ENCODE data around the gene KLHL40.
A peak's percentile ranks its signal among the peaks of the same experiment; 100 is the strongest.

The KLHL40 gene

DNA sequence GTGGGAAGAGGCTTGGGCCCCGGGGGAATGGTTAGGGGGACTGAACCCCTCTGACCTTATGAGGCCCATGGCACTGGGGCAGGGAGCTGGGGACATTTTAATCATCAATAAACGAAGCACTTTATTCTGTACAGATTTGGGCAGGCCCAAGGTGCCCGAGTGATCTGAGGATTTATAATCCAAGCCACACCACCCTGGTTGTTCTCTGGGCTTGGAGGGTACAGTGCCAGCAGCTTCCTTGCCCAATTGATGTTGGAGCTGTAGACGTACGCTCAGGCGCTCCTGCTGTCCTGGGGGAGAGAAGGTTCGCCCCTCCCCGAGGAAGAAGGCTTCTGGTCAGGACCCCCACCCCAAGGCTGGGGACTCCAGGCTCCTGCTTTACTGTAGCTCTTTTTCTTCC lies 19.3 kb upstream of the KLHL40 start:
- TF ChIP-seq, protein P1, sequence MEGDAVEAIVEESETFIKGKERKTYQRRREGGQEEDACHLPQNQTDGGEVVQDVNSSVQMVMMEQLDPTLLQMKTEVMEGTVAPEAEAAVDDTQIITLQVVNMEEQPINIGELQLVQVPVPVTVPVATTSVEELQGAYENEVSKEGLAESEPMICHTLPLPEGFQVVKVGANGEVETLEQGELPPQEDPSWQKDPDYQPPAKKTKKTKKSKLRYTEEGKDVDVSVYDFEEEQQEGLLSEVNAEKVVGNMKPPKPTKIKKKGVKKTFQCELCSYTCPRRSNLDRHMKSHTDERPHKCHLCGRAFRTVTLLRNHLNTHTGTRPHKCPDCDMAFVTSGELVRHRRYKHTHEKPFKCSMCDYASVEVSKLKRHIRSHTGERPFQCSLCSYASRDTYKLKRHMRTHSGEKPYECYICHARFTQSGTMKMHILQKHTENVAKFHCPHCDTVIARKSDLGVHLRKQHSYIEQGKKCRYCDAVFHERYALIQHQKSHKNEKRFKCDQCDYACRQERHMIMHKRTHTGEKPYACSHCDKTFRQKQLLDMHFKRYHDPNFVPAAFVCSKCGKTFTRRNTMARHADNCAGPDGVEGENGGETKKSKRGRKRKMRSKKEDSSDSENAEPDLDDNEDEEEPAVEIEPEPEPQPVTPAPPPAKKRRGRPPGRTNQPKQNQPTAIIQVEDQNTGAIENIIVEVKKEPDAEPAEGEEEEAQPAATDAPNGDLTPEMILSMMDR (IDR thresholded peaks at IDR 0.05) = no peak
- peak overlapping the region; percentile 78 to 81 for H3K27ac ChIP-seq
- DNase-seq (ENCODE audit: low spot score) = no peak
- no peak overlapping the region for H3K4me3 ChIP-seq

DNA sequence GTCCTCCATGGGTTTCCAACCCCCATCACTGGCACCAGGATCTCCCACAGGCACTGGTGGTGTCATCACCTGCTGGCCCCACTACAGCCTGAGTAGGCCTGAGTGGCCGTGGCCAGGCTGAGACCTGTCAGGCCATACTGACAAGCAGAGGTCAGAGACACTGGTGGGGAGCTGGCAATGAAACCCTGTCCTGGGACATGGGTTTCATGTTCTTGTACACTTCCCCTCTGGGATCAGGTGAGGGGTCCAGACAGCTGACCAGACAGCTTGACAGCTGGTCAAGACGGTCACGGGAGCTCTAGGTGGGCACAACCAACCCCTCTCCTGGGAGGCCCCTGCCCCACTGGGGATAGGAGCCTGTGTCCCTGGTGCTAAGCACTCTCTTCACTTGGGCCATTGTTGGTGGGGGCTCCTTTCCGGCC lies 18.7 kb upstream of the KLHL40 start:
- DNase-seq (ENCODE audit: low spot score) = peak; percentile 74
- TF ChIP-seq, protein P1 (IDR thresholded peaks at IDR 0.05) = no peak
- Histone ChIP-seq H3K4me3 (no peak overlapping the region), H3K27ac (peak overlapping the region; percentile 78 to 81)

DNA sequence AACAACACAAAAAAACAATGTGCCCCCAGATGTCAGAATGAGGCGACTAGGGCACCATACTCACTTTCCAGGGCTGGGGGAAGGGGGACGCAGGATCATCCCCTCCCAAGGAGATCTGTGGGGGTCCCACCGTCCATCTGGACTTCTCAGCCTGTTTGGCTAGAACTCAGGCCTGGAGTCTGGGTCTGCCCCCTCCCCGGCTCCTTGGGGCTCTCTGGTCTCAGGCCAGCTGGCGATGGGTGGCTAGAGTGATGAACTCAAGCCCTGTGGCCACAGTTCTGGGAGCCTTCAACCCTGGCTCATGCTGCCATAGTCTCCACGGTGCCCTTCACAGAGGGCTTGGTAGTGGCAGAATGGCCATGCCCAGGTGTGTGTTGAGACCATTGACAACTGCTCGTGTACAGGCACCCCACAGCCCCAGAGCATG lies 18.2 kb upstream of the KLHL40 start:
- TF ChIP-seq, protein P1 (IDR thresholded peaks at IDR 0.05) = no peak
- DNase-seq (ENCODE audit: low spot score) = peak; percentile 52
- no peak overlapping the region for H3K4me3 ChIP-seq
- H3K27ac ChIP-seq = peak overlapping the region; percentile 78 to 81

DNA sequence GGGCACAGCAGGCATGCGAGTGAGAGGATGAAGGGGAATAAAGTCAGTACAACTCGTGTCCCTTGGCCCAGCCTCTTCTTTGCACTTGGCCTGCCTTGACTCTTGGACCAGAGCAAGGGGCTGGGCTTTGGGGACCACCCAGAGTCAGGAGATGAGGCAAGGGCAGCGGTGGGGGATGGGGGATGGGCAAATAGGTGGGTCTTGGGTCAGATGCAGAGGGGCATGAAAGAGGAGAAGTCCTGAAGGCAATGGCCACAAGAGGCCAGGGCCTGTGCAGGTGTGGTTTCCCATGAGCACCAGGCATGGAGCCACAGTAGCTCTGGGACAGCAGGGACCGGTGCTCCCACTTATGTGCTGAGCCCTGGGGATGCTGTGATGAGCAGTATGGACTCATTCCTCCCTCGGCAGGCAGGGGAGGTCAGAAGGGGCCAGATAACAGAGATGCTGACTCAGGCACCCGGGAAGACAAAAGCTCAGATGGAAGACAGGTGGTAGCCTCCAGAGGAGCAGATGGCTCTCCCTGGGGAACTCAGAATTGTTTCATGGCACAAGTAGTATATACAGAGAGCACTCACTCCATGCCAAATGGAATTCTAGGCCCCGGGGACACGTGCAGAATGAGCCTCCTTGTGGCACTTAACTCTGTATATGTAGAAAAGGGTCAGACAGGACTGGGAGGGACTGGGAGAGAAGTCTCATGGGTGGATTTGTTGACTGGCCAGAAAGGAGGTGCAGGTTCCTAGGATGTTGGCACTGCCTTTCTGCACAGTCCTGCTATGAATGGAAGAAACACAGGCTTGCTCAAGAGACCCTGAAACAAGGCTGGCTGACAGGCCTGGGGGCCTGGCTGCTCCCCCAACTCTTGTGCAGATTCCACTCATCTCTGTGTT lies 17.6 kb upstream of the KLHL40 start:
- no peak overlapping the region for H3K4me3 ChIP-seq
- peak overlapping the region in 1 of 2 donors; percentile 81 for H3K27ac ChIP-seq
- DNase-seq (ENCODE audit: low spot score) = no peak
- TF ChIP-seq, protein P1 (IDR thresholded peaks at IDR 0.05) = no peak

DNA sequence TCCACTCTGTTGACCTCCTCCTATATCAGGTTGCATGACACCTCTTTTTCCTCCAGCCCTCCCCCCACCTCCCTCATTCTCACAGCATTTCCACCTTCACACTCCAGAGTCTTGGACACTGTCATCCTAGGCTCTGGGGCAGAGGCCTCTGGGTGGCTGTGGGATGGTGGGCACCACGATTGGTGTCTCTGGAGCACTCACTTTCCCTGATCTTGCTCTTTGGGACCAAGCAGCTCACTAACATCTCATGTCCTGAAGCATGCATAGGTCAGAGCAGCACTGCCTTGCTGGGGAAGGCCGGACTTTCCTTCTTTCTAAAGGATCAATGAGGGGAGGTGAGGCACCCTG lies 16.9 kb upstream of the KLHL40 start:
- TF ChIP-seq, protein P1 (IDR thresholded peaks at IDR 0.05) = no peak
- Histone ChIP-seq H3K4me3 (no peak overlapping the region), H3K27ac (no peak overlapping the region)
- DNase-seq (ENCODE audit: low spot score) = peak; percentile 68

DNA sequence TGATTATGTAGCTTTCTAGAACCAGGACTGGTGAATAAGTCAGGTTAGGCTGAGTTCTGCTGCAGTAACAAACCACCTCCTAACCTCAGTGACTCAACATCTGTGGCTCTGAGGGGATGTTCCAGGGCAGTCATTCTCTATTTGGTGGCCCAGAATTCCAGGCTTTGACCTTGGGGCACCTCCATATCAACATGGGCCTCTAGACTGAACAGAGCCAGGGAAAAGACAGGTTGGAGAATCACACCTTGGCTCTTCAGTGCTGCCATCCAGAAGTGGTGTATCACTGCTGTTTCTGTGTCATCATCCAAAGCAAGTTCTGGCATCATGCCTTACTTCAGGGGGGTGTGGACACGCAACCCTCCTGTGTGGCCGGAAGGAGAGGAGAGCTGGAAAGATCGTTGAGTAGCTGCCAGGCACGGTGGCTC lies 16.5 kb upstream of the KLHL40 start:
- H3K27ac ChIP-seq = no peak overlapping the region
- peak; percentile 62 for DNase-seq (ENCODE audit: low spot score)

More for the DNA sequence above, 16.5 kb upstream of the KLHL40 start:
- TF ChIP-seq, protein P1 (IDR thresholded peaks at IDR 0.05) = no peak
- no peak overlapping the region for H3K4me3 ChIP-seq
